ENCODE results near the gene S100A10. TPM values are rescaled to one million over a fixed set of nuclear protein-coding genes. Genes with fewer than 3 reads are reported as not detected.

Gene S100A10
- total RNA-seq, 4 donors from 2014 or later = 74.8 to 153 (median 102) TPM

GRCh38 chr1:151956957-151957497 lies 36.6 kb downstream of the S100A10 start:
- no peak for TF ChIP-seq CTCF (IDR thresholded peaks at IDR 0.05)
- no peak for TF ChIP-seq POLR2A (IDR thresholded peaks at IDR 0.05)
- DNase-seq (ENCODE audit: low spot score in 2 of 2) = no peak
- intact Hi-C loops (cut with DNase I; ENCODE audit: low total_unique reads) = no loop called here
- WGBS, 2 donors = 80 to 87% methylated on average over 3 of the region's 3 CpGs
- H3K4me3 ChIP-seq (ENCODE audit: low read depth, poor library complexity, severe bottlenecking) = no peak overlapping the region

DNA sequence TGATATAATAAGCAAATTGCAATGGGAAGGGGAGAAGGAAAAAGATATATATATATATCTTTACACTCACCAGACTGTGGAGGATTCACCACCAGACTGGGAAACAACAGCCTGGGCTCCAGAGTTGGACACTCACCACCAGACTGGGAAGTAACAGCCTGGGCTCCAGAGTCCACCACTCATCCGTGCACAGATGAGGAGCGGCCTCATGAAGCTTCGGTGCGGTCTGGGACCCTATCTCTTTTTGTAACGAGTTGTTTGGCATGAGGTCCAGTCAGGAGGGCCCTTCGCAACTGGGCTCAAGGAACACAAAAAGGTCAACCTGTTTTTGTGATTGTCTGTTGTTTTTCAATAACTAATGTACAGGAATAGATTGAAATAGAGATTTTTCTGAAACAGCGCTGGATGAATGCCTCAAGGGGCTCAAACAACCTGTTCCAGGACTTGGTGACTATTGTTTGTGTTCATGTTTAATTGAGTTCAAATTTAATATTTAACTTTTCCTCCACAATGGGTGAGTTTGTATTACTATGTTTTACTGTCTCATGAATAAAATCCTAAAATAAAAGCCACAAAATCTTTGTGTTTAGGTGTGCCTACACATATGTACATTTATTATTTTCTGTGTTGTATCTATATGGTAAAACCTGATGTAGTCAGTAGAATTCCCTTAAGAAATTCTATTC lies 40.1 kb downstream of the S100A10 start:
- whole genome bisulfite sequencing, 2 donors = 94 to 95% methylated on average over 7 of the region's 7 CpGs
- DNase-seq (ENCODE audit: low spot score in 2 of 2) = no peak
- intact Hi-C loops (cut with DNase I; ENCODE audit: low total_unique reads) = loop anchor here (1.0 kb wide), 1 partner anchor 13 kb away; no protein-coding TSS in a partner anchor

DNA sequence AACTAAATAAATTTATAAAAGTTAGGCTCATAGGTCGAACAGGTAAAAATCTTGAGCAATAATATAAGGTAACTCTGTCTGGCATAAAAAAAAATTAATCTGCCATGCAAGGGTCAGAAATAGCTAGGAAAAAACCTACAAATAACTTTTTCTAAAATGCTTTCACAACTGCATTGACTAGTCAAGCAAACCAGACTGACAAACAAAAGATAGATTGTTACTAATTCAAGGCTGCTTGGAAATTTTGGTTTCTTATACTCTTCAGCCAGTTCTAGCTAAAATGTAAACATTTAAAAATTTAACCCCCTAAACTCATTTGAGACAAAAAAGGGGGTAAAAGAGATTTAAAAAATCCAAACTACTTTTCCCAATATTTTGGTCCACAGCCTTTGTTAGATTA lies 40.8 kb downstream of the S100A10 start:
- no peak overlapping the region for H3K4me3 ChIP-seq (ENCODE audit: low read depth, poor library complexity, severe bottlenecking)
- 78 to 83% methylated on average over 1 of the region's 1 CpG for WGBS, 2 donors
- intact Hi-C loops (cut with DNase I; ENCODE audit: low total_unique reads) = no loop called here
- DNase-seq (ENCODE audit: low spot score in 2 of 2) = no peak
- TF ChIP-seq CTCF (IDR thresholded peaks at IDR 0.05) (no peak), POLR2A (IDR thresholded peaks at IDR 0.05) (no peak)

More for the DNA sequence above, 40.1 kb downstream of the S100A10 start:
- no peak overlapping the region for H3K4me3 ChIP-seq (ENCODE audit: low read depth, poor library complexity, severe bottlenecking)
- TF ChIP-seq POLR2A (IDR thresholded peaks at IDR 0.05) (no peak), CTCF (IDR thresholded peaks at IDR 0.05) (no peak)

DNA sequence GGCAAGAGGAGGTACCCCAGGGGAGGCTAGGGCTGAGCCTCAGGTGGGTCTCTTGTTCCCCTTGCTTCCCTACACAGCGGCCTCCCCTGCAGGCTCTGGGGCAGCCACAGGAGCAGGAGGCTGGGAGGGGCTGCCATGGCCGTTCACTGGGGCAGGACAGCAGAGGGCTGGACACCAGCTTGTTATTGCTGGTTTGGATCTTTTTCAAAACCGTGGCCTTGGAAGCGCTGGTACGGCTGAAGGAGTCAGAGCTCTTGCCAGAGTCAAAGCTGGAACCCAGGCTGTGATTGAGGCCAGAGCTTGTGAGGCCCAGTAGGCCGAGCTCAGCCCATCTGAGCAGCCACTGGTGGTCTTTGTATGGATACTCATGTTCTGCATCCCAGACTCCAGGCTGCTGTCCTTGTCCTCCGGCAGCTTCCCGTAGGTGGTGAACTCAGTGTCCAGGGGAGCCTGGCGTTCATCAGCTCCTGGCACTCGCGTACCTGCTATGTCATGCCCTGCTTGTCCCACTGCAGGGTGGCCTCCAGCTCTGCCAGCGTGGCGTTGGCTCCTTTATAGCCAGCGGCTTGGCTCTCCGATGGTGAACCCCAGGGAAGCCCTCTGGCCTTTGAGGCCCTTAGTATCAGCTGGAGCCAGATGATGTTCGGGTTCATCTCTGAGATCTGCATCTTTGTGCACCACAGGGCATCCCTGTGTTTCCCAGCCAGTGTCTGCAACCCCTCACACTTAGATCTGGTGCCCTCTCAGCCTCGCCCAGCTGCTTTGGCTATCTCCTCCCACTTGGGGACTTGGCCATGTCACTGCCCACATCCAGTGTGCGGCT lies 44.1 kb downstream of the S100A10 start:
- H3K4me3 ChIP-seq (ENCODE audit: low read depth, poor library complexity, severe bottlenecking) = no peak overlapping the region
- WGBS, 2 donors = 90% methylated on average over 17 to 18 of the region's 18 CpGs
- intact Hi-C loops (cut with DNase I; ENCODE audit: low total_unique reads) = no loop called here
- DNase-seq (ENCODE audit: low spot score in 2 of 2) = no peak
- TF ChIP-seq POLR2A (IDR thresholded peaks at IDR 0.05) = no peak
- TF ChIP-seq CTCF (IDR thresholded peaks at IDR 0.05) = no peak

DNA sequence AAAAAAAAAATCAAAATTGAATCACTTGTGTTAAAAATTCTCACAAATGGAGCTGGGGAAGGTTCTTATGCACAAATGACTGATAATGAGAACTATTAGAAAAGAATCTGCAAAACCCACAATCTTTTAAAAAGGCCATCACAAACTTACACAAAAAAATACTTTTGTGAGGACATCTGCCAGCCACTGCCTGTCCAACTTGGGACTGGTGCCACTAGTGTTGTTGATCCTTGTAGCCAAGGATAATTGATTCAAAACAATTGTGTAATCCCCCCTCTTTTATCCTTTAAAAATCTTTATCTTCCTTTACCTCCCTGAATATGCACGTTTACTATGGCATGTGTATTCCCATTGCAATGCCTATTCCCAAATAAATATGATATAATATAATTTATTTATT lies 45.2 kb downstream of the S100A10 start:
- intact Hi-C loops (cut with DNase I; ENCODE audit: low total_unique reads) = no loop called here
- 30 to 38% methylated on average over 1 of the region's 1 CpG for WGBS, 2 donors
- TF ChIP-seq CTCF (IDR thresholded peaks at IDR 0.05) = no peak
- no peak for TF ChIP-seq POLR2A (IDR thresholded peaks at IDR 0.05)
- H3K4me3 ChIP-seq (ENCODE audit: low read depth, poor library complexity, severe bottlenecking) = no peak overlapping the region
- no peak for DNase-seq (ENCODE audit: low spot score in 2 of 2)

Measured in lower leg skin (tissue), 4 donors.